K562 (cell line): ENCODE measurements around the gene SLC35D2. TPM values are rescaled to one million over a fixed set of nuclear protein-coding genes. Genes with fewer than 3 reads are reported as not detected.

Source experiments
- ATAC-seq: fragments of 200-7000 bp; cut with Tn5 transposase; 3 replicates; pipeline ENCODE4 v1.9.1; 2020; ENCODE audit warnings: moderate library complexity
- BruUV-seq: library from RNA; stranded (reverse); fragments of 400-500 nt; replicated peaks from 2 replicates; lab custom pipeline; 2021; lab: Mats Ljungman, UMichigan
- CTCF ChIA-PET: fragments of 300-600 bp; formaldehyde crosslinking; extraction: SDS; loops from one replicate; lab custom pipeline; 2021; ENCODE audit warnings: low intra/inter-chr PET ratio; lab: Yijun Ruan, JAX
- POLR2A ChIA-PET: fragments of 300-600, 350-650 bp; sonication (Branson Sonifier 250); formaldehyde crosslinking; extraction: SDS; loops from one replicate; lab custom pipeline; 2021; ENCODE audit warnings: antibody characterized with exemption, inconsistent platforms; lab: Yijun Ruan, JAX
- DNase-seq, 4 experiments: peaks; one replicate each; pipeline versions ENCODE4 v3.0.0 to v3.0.0-alpha.2; 2011 to 2018; ENCODE audit warnings: low spot score in 3 of 4, mixed read lengths in 3 of 4; ENCODE audit errors: extremely low read depth in 1 of 4
- FAIRE-seq: peaks from 2 replicates; lab custom pipeline; 2011; peaks lifted over from hg19 to GRCh38; lab: Jason Lieb, UNC
- H2AFZ ChIP-seq: 2 replicates; pipeline ENCODE4 v1.6.0; 2011; ENCODE audit warnings: low read depth, low read length, control low read depth, inconsistent platforms
- H3K27ac ChIP-seq: fragments of 200-600 bp; 3 replicates; pipeline ENCODE4 v1.8.0; 2011; ENCODE audit warnings: low read depth, mild to moderate bottlenecking, control low read depth, inconsistent platforms, low read length, moderate library complexity, mixed read lengths; ENCODE audit errors: extremely low read depth
- H3K27me3 ChIP-seq, 2 experiments: fragments of 300-600 bp in 1 of 2; 2 replicates in 1 of 2; 3 replicates in 1 of 2; pipeline versions ENCODE4 v1.6.0 to v1.8.0; 2011; ENCODE audit warnings: inconsistent platforms in 2 of 2, low read length in 2 of 2, mild to moderate bottlenecking in 1 of 2, mixed read lengths in 1 of 2, moderate library complexity in 1 of 2; ENCODE audit not compliant: control insufficient read depth in 2 of 2, insufficient read depth in 2 of 2
- H3K36me3 ChIP-seq: fragments of 300-600 bp; 3 replicates; pipeline ENCODE4 v1.8.0; 2011; ENCODE audit warnings: mild to moderate bottlenecking, low read length, inconsistent platforms; ENCODE audit not compliant: control insufficient read depth, insufficient read depth
- H3K4me1 ChIP-seq, 2 experiments: fragments of 200-600 bp in 1 of 2; replicated peaks in 1 of 2; 2 replicates in 1 of 2; 3 replicates in 1 of 2; pipeline versions ENCODE4 v1.5.1 to v1.8.0; 2011; ENCODE audit warnings: inconsistent platforms in 2 of 2, low read length in 2 of 2, mild to moderate bottlenecking in 1 of 2, mixed read lengths in 1 of 2, moderate library complexity in 1 of 2; ENCODE audit not compliant: control insufficient read depth in 2 of 2, insufficient read depth in 2 of 2
- H3K4me2 ChIP-seq: 2 replicates; pipeline ENCODE4 v1.6.1; 2011; ENCODE audit warnings: low read length, control low read depth, inconsistent platforms, mixed read lengths; ENCODE audit not compliant: insufficient read depth
- H3K4me3 ChIP-seq: fragments of 200-600 bp; sonication (generic), shearing (Covaris generic); 2 replicates; pipeline ENCODE4 v1.5.1; 2016; ENCODE audit warnings: control low read depth, inconsistent platforms
- H3K79me2 ChIP-seq: fragments of 200-600 bp; 3 replicates; pipeline ENCODE4 v1.8.0; 2011; ENCODE audit warnings: low read length, inconsistent platforms; ENCODE audit not compliant: control insufficient read depth, insufficient read depth
- H3K9ac ChIP-seq, 2 experiments: 2 replicates each; pipeline versions ENCODE4 v1.6.0 to v1.6.1; 2011; ENCODE audit warnings: low read depth in 2 of 2, low read length in 2 of 2, control low read depth in 1 of 2, inconsistent platforms in 1 of 2, mild to moderate bottlenecking in 1 of 2, mixed read lengths in 1 of 2; ENCODE audit not compliant: insufficient read depth in 1 of 2
- H3K9me1 ChIP-seq: one replicate; pipeline ENCODE4 v1.6.0; 2011; ENCODE audit warnings: inconsistent platforms, mild to moderate bottlenecking, low read length, moderate library complexity; ENCODE audit not compliant: control insufficient read depth, insufficient read depth
- H3K9me3 ChIP-seq: replicated peaks from 2 replicates; pipeline ENCODE4 v1.5.1; 2011; ENCODE audit warnings: low read depth, low read length, inconsistent platforms; ENCODE audit not compliant: control insufficient read depth, insufficient read depth
- H4K20me1 ChIP-seq: replicated peaks from 2 replicates; pipeline ENCODE4 v1.6.1; 2011; ENCODE audit warnings: low read length, inconsistent platforms, mixed read lengths; ENCODE audit not compliant: control insufficient read depth, insufficient read depth
- ARID2 ChIP-seq: fragments of 450-650 bp; IDR thresholded peaks from 2 replicates; pipeline ENCODE4 v1.6.1; 2017; ENCODE audit warnings: antibody characterized with exemption, mild to moderate bottlenecking
- BHLHE40 ChIP-seq: IDR thresholded peaks from 2 replicates; pipeline ENCODE4 v1.6.1; 2011; ENCODE audit warnings: low read length, improper control_type of control experiment
- CBFA2T3 ChIP-seq: fragments of 450-650 bp; IDR thresholded peaks from 2 replicates; pipeline ENCODE4 v1.6.1; 2017
- CREM ChIP-seq: IDR thresholded peaks from 2 replicates; pipeline ENCODE4 v1.6.1; 2014; ENCODE audit warnings: antibody characterized with exemption, low read depth
- ELF2 ChIP-seq: fragments of 250-450 bp; sonication (Bioruptor Pico); IDR thresholded peaks from 2 replicates; pipeline ENCODE4 v1.5.0; 2021; ENCODE audit warnings: mild to moderate bottlenecking
- HNRNPK ChIP-seq: fragments of 200-400 bp; formaldehyde crosslinking; IDR thresholded peaks from one replicate; pipeline ENCODE4 v1.6.1; 2018; ENCODE audit warnings: mild to moderate bottlenecking, low read depth, low read length; ENCODE audit not compliant: poor library complexity, severe bottlenecking
- NCOR1 ChIP-seq: fragments of 450-650 bp; IDR thresholded peaks from 2 replicates; pipeline ENCODE4 v1.6.1; 2016; ENCODE audit warnings: mild to moderate bottlenecking, moderate library complexity
- PRPF4 ChIP-seq: fragments of 200-400 bp; formaldehyde crosslinking; IDR thresholded peaks from one replicate; pipeline ENCODE4 v1.6.1; 2017; ENCODE audit warnings: low read length, low read depth, mild to moderate bottlenecking; ENCODE audit not compliant: insufficient read depth, poor library complexity, severe bottlenecking
- RFX1 ChIP-seq: fragments of 450-650 bp; IDR thresholded peaks from 2 replicates; pipeline ENCODE4 v1.6.1; 2016; ENCODE audit warnings: mild to moderate bottlenecking, moderate library complexity
- SMARCA4 ChIP-seq: fragments of 450-650 bp; IDR thresholded peaks from 2 replicates; pipeline ENCODE4 v1.6.1; 2016
- STAG1 ChIP-seq: sonication (generic); formaldehyde crosslinking; IDR thresholded peaks from 2 replicates; pipeline ENCODE4 v1.5.0; 2020; ENCODE audit warnings: missing genetic modification reagents, borderline replicate concordance
- TEAD4 ChIP-seq, 2 experiments: sonication (generic) in 1 of 2; formaldehyde crosslinking in 1 of 2; IDR thresholded peaks; 2 replicates each; pipeline versions ENCODE4 v1.6.1 to v1.8.0; 2012 to 2022; ENCODE audit warnings: borderline replicate concordance in 1 of 2, inconsistent platforms in 1 of 2, low read length in 1 of 2, mild to moderate bottlenecking in 1 of 2, missing genetic modification reagents in 1 of 2
- ZNF184 ChIP-seq: sonication (generic); formaldehyde crosslinking; IDR thresholded peaks from 2 replicates; pipeline ENCODE4 v1.5.0; 2020; ENCODE audit warnings: missing genetic modification reagents
- ZNF316 ChIP-seq: fragments of 450-650 bp; IDR thresholded peaks from 2 replicates; pipeline ENCODE4 v1.6.1; 2016
- WGBS: fragments of 100-300 bp; shearing (Covaris generic); methylation state at CpG from one replicate; pipeline ENCODE4 v1.1.6; 2016; ENCODE audit warnings: low coverage, mixed read lengths; ENCODE audit not compliant: insufficient coverage; ENCODE audit errors: missing lambda C conversion rate; 5-methylcytosine and 5-hydroxymethylcytosine counted together
- in situ Hi-C: fragments of 300-500 bp; cut with MboI; formaldehyde crosslinking; loops from 4 replicates; pipeline ENCODE4 v1.15.0; 2018; ENCODE audit warnings: inconsistent platforms, mixed read lengths
- intact Hi-C: fragments of 100-400 bp; cut with micrococcal nuclease; formaldehyde crosslinking; loops from 2 replicates; pipeline ENCODE4 v1.14.2; 2022
- polyA plus RNA-seq, 8 experiments: library from polyadenylated mRNA; depleted of rRNA in 4 of 8; stranded (reverse) in 5 of 8; unstranded in 3 of 8; fragments of >200 nt; fragmentation: Nextera tagmentation in 2 of 8; fragmentation: Illumina TruSeq in 1 of 8; extraction: Ambion mirVana in 2 of 8; extraction: Trizol in 1 of 8; gene quantifications; 2 replicates each; pipeline versions ENCODE4 v1.2.1 to v1.2.3, GENCODE V29; 2011 to 2014; ENCODE audit warnings: inconsistent platforms in 1 of 8, missing spikeins in 1 of 8
- total RNA-seq, 7 experiments: library from RNA; depleted of rRNA in 6 of 7; stranded (reverse); fragments of >200 nt in 6 of 7; fragmentation: Illumina TruSeq in 2 of 7; extraction: Trizol in 2 of 7; gene quantifications; 2 replicates each; pipeline versions ENCODE4 v1.2.1 to v1.2.3, GENCODE V29; 2011 to 2021; ENCODE audit warnings: low replicate concordance in 1 of 7
- TF ChIP-seq, protein P1 (sequence below), 2 experiments: fragments of 200-800 bp in 1 of 2; sonication (Bioruptor generic) in 1 of 2; sonication (generic) in 1 of 2; formaldehyde crosslinking in 1 of 2; IDR thresholded peaks in 1 of 2; conservative IDR thresholded peaks in 1 of 2; 2 replicates each; pipeline versions ENCODE4 v1.5.0 to v1.6.1; 2016 to 2020; ENCODE audit warnings: missing compliant biosample characterization in 1 of 2, missing genetic modification characterization in 1 of 2, missing genetic modification reagents in 1 of 2
- TF ChIP-seq, protein P2 (sequence below): sonication (generic); formaldehyde crosslinking; IDR thresholded peaks from 2 replicates; pipeline ENCODE4 v1.8.1; 2023; ENCODE audit warnings: mild to moderate bottlenecking, missing genetic modification reagents

The SLC35D2 gene
- total and polyA plus RNA-seq, 9 of the 15 experiments (the other 6 are each of a cell fraction or from before 2014, with no cell fraction given), result 2.9 to 14.9 (median 11.7) TPM

DNA sequence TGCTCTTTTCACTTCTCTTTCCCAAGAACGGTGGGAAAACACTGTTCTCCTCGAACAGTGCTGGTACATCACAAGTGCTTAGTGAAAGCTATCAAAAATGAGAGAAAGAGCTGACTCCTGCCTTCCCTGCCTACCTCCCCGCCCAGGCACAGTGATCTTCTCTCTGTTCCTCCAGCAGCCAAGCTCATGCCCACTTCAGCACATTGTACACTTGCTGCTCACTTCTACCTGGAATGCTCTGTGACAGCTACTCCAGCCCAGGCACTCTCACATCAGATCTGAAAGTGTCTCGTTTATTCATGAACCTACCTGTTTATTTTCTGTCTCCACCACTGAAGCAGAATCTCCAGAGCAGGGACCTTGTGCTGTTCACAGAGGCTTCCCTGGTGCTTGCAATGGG lies 1.8 kb downstream of the SLC35D2 start:
- CTCF ChIA-PET, result no interaction called here

DNA sequence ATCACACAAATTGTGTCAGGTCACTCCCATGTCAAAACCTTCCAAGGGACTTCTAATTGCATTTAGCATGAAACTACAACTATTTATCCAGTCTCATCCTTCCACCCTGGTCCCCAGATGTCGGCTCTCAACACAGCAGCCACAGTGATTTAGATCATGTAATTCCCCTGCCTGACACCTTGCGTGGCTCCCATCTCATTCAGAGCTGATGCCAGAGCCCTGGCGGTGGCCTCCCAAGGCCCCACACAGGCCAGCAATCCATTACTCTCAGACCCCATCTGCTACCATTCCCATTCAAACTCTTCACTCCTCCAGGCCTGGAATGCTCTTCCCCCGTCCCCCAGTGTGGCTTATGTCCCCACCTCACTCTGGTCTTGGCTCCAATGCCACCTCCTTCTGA lies 2.4 kb downstream of the SLC35D2 start:
- intact Hi-C loops, result no loop called here
- in situ Hi-C loops, result no loop called here
- Histone ChIP-seq H3K9ac (no peak overlapping the region), H3K9me1 (no peaks in the 10 kb centered on the region), H2AFZ (no peak overlapping the region), H3K4me2 (no peak overlapping the region), H3K4me1 (peaks cover 22% of the 10 kb centered on the region in 2 experiments; a peak in 4 of 5 replicates), H4K20me1 (no peaks in the 10 kb centered on the region; the same call in 1 of the 2 replicates), H3K27me3 (no peaks in the 10 kb centered on the region), H3K36me3 (peaks cover 15% of the 10 kb centered on the region), H3K4me3 (no peak overlapping the region), H3K79me2 (no peaks in the 10 kb centered on the region), H3K27ac (no peak overlapping the region), H3K9me3 (no peaks in the 10 kb centered on the region)
- DNase-seq, result no peak
- ChIA-PET POLR2A (no interaction called here), CTCF (no interaction called here)
- no peak for ATAC-seq
- 58% methylated on average over 4 of the region's 4 CpGs for WGBS
- TSS peak; percentile 27 for BruUV-seq
- FAIRE-seq, result no peak
- no peak for TF ChIP-seq BHLHE40
- no peak for TF ChIP-seq HNRNPK
- TF ChIP-seq, protein P1, sequence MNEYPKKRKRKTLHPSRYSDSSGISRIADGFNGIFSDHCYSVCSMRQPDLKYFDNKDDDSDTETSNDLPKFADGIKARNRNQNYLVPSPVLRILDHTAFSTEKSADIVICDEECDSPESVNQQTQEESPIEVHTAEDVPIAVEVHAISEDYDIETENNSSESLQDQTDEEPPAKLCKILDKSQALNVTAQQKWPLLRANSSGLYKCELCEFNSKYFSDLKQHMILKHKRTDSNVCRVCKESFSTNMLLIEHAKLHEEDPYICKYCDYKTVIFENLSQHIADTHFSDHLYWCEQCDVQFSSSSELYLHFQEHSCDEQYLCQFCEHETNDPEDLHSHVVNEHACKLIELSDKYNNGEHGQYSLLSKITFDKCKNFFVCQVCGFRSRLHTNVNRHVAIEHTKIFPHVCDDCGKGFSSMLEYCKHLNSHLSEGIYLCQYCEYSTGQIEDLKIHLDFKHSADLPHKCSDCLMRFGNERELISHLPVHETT (CRISPR knock-in tag; conservative IDR thresholded peaks at IDR 0.05 in 1 of 2, IDR thresholded peaks at IDR 0.05 in 1 of 2), result no peak
- no peak for TF ChIP-seq CBFA2T3
- TF ChIP-seq ZNF316, result no peak
- TF ChIP-seq ELF2, result no peak
- TF ChIP-seq NCOR1, result no peak

More for the DNA sequence above, 1.8 kb downstream of the SLC35D2 start:
- no peaks in the 10 kb centered on the region; the same call in 1 of the 2 replicates for H4K20me1 ChIP-seq
- TF ChIP-seq ZNF184, result no peak
- no peak for TF ChIP-seq RFX1
- TF ChIP-seq, protein P2, sequence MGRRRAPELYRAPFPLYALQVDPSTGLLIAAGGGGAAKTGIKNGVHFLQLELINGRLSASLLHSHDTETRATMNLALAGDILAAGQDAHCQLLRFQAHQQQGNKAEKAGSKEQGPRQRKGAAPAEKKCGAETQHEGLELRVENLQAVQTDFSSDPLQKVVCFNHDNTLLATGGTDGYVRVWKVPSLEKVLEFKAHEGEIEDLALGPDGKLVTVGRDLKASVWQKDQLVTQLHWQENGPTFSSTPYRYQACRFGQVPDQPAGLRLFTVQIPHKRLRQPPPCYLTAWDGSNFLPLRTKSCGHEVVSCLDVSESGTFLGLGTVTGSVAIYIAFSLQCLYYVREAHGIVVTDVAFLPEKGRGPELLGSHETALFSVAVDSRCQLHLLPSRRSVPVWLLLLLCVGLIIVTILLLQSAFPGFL (CRISPR knock-in tag), result no peak
- TF ChIP-seq PRPF4, result no peak
- no peak for TF ChIP-seq ARID2
- TF ChIP-seq SMARCA4, result no peak
- no peak for TF ChIP-seq TEAD4 (IDR thresholded peaks at IDR 0.05; ENCODE audit: low read length)
- TF ChIP-seq TEAD4 (CRISPR knock-in tag; IDR thresholded peaks at IDR 0.05; ENCODE audit: borderline replicate concordance), result no peak
- no peak for TF ChIP-seq CREM
- TF ChIP-seq STAG1 (CRISPR knock-in tag), result no peak
- no peaks in the 10 kb centered on the region for H3K9me3 ChIP-seq
- H3K9me1 ChIP-seq, result no peaks in the 10 kb centered on the region
- no peak overlapping the region for H3K4me2 ChIP-seq
- H3K4me1 ChIP-seq, result peaks cover 18 to 22% of the 10 kb centered on the region in 2 experiments; a peak in 3 of 5 replicates
- no peak for ATAC-seq
- peaks cover 21% of the 10 kb centered on the region for H3K36me3 ChIP-seq
- H3K9ac ChIP-seq, result no peak overlapping the region
- H3K27ac ChIP-seq, result no peak overlapping the region
- no peak overlapping the region for H2AFZ ChIP-seq
- no TSS peak for BruUV-seq
- intact Hi-C loops (no loop called here), in situ Hi-C loops (no loop called here)
- 42% methylated on average over 4 of the region's 4 CpGs for WGBS
- FAIRE-seq, result no peak
- no peaks in the 10 kb centered on the region for H3K27me3 ChIP-seq
- H3K4me3 ChIP-seq, result no peak overlapping the region
- no peaks in the 10 kb centered on the region for H3K79me2 ChIP-seq
- DNase-seq, result no peak
- POLR2A ChIA-PET, result no interaction called here
